ENCODE results near the gene OSER1.

OSER1 gene

GRCh38 chr20:44151621-44152416 lies 58.8 kb downstream of the OSER1 start:
- no peaks in the 10 kb centered on the region for H3K4me1 ChIP-seq (ENCODE audit: insufficient read depth, low read length)
- H3K79me2 ChIP-seq (ENCODE audit: insufficient read depth, low read length): no peaks in the 10 kb centered on the region
- TF ChIP-seq CTCF (IDR thresholded peaks at IDR 0.05; ENCODE audit: borderline replicate concordance, extremely low read depth, low read length, poor library complexity, severe bottlenecking): no peak
- TF ChIP-seq EZH2 (IDR thresholded peaks at IDR 0.05; ENCODE audit: borderline replicate concordance, low read depth, low read length, severe bottlenecking): no peak
- ATAC-seq (ENCODE audit: insufficient read depth, low read depth) (no peak), DNase-seq (no peak)
- peaks cover 16% of the 10 kb centered on the region for H3K27me3 ChIP-seq (ENCODE audit: insufficient read depth, low read length, poor library complexity)
- H3K9me3 ChIP-seq (ENCODE audit: insufficient read depth, low read length, severe bottlenecking): no peaks in the 10 kb centered on the region
- no peak overlapping the region for H3K4me2 ChIP-seq (ENCODE audit: insufficient read depth, low read length)
- H4K20me1 ChIP-seq (ENCODE audit: insufficient read depth, low read length): no peaks in the 10 kb centered on the region
- H3K36me3 ChIP-seq (ENCODE audit: insufficient read depth, low read length): no peaks in the 10 kb centered on the region
- no peak overlapping the region for H2AFZ ChIP-seq (ENCODE audit: low read depth, low read length)
- H3K27ac ChIP-seq (ENCODE audit: low read length): no peak overlapping the region
- no peak overlapping the region for H3K9ac ChIP-seq (ENCODE audit: low read depth, low read length)
- H3K4me3 ChIP-seq (ENCODE audit: low read depth in 1 of 2, low read length in 2 of 2): no peak overlapping the region

DNA sequence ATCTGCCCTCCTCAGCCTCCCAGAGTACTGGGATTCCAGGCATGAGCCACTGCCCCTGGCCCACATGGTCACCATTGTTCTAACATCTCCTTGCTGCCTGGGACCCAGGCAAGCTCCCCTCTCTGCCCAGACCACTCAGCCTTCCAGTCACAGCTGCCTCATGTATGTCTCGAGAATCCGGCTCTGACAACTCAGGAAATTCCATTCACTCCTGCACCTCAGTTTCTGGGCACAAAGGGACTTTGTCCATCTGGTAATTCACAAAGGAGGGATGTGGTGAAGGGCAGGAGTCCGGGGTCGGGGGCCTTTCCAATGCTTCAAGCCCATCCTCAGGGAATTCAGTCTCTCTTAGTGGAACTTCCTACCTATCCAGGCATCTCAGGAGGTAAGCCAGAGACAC lies 64.3 kb downstream of the OSER1 start:
- TF ChIP-seq EZH2 (IDR thresholded peaks at IDR 0.05; ENCODE audit: borderline replicate concordance, low read depth, low read length, severe bottlenecking) (no peak), CTCF (IDR thresholded peaks at IDR 0.05; ENCODE audit: borderline replicate concordance, extremely low read depth, low read length, poor library complexity, severe bottlenecking) (no peak)
- H3K27me3 ChIP-seq (ENCODE audit: insufficient read depth, low read length, poor library complexity): peaks cover 30% of the 10 kb centered on the region
- H3K9me3 ChIP-seq (ENCODE audit: insufficient read depth, low read length, severe bottlenecking): no peaks in the 10 kb centered on the region
- DNase-seq: no peak
- no peak overlapping the region for H2AFZ ChIP-seq (ENCODE audit: low read depth, low read length)
- H3K9ac ChIP-seq (ENCODE audit: low read depth, low read length): no peak overlapping the region
- H3K4me3 ChIP-seq (ENCODE audit: low read depth in 1 of 2, low read length in 2 of 2): no peak overlapping the region
- ATAC-seq (ENCODE audit: insufficient read depth, low read depth): no peak
- H3K36me3 ChIP-seq (ENCODE audit: insufficient read depth, low read length): no peaks in the 10 kb centered on the region
- H3K27ac ChIP-seq (ENCODE audit: low read length): no peak overlapping the region
- H3K4me1 ChIP-seq (ENCODE audit: insufficient read depth, low read length): no peaks in the 10 kb centered on the region
- H4K20me1 ChIP-seq (ENCODE audit: insufficient read depth, low read length): no peaks in the 10 kb centered on the region
- no peak overlapping the region for H3K4me2 ChIP-seq (ENCODE audit: insufficient read depth, low read length)
- no peaks in the 10 kb centered on the region for H3K79me2 ChIP-seq (ENCODE audit: insufficient read depth, low read length)
